ENCODE data around the gene SBF2. TPM values are rescaled to one million over a fixed set of nuclear protein-coding genes. Genes with fewer than 3 reads are reported as not detected.

The SBF2 gene
- total and polyA plus RNA-seq, 2 donors (not counting 1 experiment from before 2014, with no cell fraction given), result 5.6 to 17.7 TPM

GRCh38 chr11:9858218-9858617, 435.8 kb downstream of the SBF2 start:
- intact Hi-C loops (cut with micrococcal nuclease), result no loop called here
- Mint-ChIP-seq H3K4me3 (no peak overlapping the region), H3K27ac (peak overlapping the region; percentile 65), H3K4me1 (peaks cover 38% of the 10 kb centered on the region), H3K27me3 (no peaks in the 10 kb centered on the region), H3K9me3 (ENCODE audit: insufficient read depth) (no peaks in the 10 kb centered on the region)
- Histone ChIP-seq H3K79me2 (ENCODE audit: control insufficient read depth, insufficient read depth, low read length) (no peaks in the 10 kb centered on the region), H3K9me3 (ENCODE audit: control extremely low read depth in 1 of 3, control insufficient read depth in 2 of 3, insufficient read depth in 1 of 3, low read length in 2 of 3) (no peaks in the 10 kb centered on the region), H2AFZ (ENCODE audit: insufficient read depth, low read depth, low read length, poor library complexity, severe bottlenecking) (peak overlapping the region; percentile 28), H3K4me1 (ENCODE audit: control insufficient read depth in 2 of 2, insufficient read depth in 2 of 2, low read length in 2 of 2) (peaks cover 46 to 51% of the 10 kb centered on the region in 2 donors), H3K27me3 (replicated peaks in 1 of 4; ENCODE audit: control extremely low read depth in 1 of 4, control insufficient read depth in 3 of 4, insufficient read depth in 4 of 4, low read length in 3 of 4) (no peaks in the 10 kb centered on the region), H3K36me3 (replicated peaks in 1 of 2; ENCODE audit: control extremely low read depth in 1 of 2, control insufficient read depth in 1 of 2, extremely low read depth in 1 of 2, insufficient read depth in 2 of 2, low read length in 1 of 2) (no peaks in the 10 kb centered on the region), H3K4me2 (replicated peaks; ENCODE audit: low read depth, low read length, poor library complexity, severe bottlenecking) (no peak overlapping the region), H3K4me3 (ENCODE audit: control extremely low read depth in 1 of 5, extremely low read depth in 1 of 5, insufficient read depth in 1 of 5, low read depth in 2 of 5, low read length in 4 of 5) (no peak overlapping the region), H3K27ac (ENCODE audit: low read length in 2 of 2) (peak overlapping the region in 1 of 2 donors; percentile 37), H3K9ac (ENCODE audit: low read length) (no peak overlapping the region), H4K20me1 (ENCODE audit: control insufficient read depth, insufficient read depth, low read length, poor library complexity, severe bottlenecking) (no peaks in the 10 kb centered on the region)
- ATAC-seq (ENCODE audit: low read depth), result no peak
- CTCF ChIA-PET, result interaction anchor here (1.5 kb wide), 1 partner anchor 9 kb away, joined by 4 read pairs; no protein-coding TSS in a partner anchor
- TF ChIP-seq CTCF (IDR thresholded peaks at IDR 0.05) (no peak), EZH2 (IDR thresholded peaks at IDR 0.05; ENCODE audit: borderline replicate concordance, insufficient read depth, low read depth, low read length, poor library complexity, severe bottlenecking) (no peak)
- POLR2A ChIA-PET, result interaction anchor here (0.7 kb wide), 1 partner anchor 146 kb away, joined by 3 read pairs; no protein-coding TSS in a partner anchor
- WGBS (ENCODE audit: insufficient coverage), result 71% methylated on average over 2 of the region's 4 CpGs
- DNase-seq, result no peak

GRCh38 chr11:9855579-9856287, 438.3 kb downstream of the SBF2 start:
- ATAC-seq (ENCODE audit: low read depth) (peak; percentile 86), DNase-seq (peak; percentile 67)
- WGBS (ENCODE audit: insufficient coverage), result 0% methylated on average over 2 of the region's 2 CpGs
- H3K9me3 Mint-ChIP-seq (ENCODE audit: insufficient read depth), result no peaks in the 10 kb centered on the region
- Histone ChIP-seq H3K9ac (ENCODE audit: low read length) (peak overlapping the region; percentile 47), H2AFZ (ENCODE audit: insufficient read depth, low read depth, low read length, poor library complexity, severe bottlenecking) (peak overlapping the region; percentile 73), H3K4me3 (ENCODE audit: control extremely low read depth in 1 of 5, extremely low read depth in 1 of 5, insufficient read depth in 1 of 5, low read depth in 2 of 5, low read length in 4 of 5) (peak overlapping the region in 1 of 5 experiments; percentile 9), H3K79me2 (ENCODE audit: control insufficient read depth, insufficient read depth, low read length) (no peaks in the 10 kb centered on the region), H3K36me3 (replicated peaks in 1 of 2; ENCODE audit: control extremely low read depth in 1 of 2, control insufficient read depth in 1 of 2, extremely low read depth in 1 of 2, insufficient read depth in 2 of 2, low read length in 1 of 2) (no peaks in the 10 kb centered on the region), H3K4me1 (ENCODE audit: control insufficient read depth in 2 of 2, insufficient read depth in 2 of 2, low read length in 2 of 2) (peaks cover 46 to 51% of the 10 kb centered on the region in 2 donors), H3K27ac (ENCODE audit: low read length in 2 of 2) (peak overlapping the region; percentile 70 to 87), H3K4me2 (replicated peaks; ENCODE audit: low read depth, low read length, poor library complexity, severe bottlenecking) (peak overlapping the region; percentile 63), H4K20me1 (ENCODE audit: control insufficient read depth, insufficient read depth, low read length, poor library complexity, severe bottlenecking) (no peaks in the 10 kb centered on the region), H3K9me3 (ENCODE audit: control extremely low read depth in 1 of 3, control insufficient read depth in 2 of 3, insufficient read depth in 1 of 3, low read length in 2 of 3) (no peaks in the 10 kb centered on the region), H3K27me3 (replicated peaks in 1 of 4; ENCODE audit: control extremely low read depth in 1 of 4, control insufficient read depth in 3 of 4, insufficient read depth in 4 of 4, low read length in 3 of 4) (no peaks in the 10 kb centered on the region)
- POLR2A ChIA-PET, result interaction anchor here (0.7 kb wide), 1 partner anchor 539 kb away, joined by 8 read pairs; no protein-coding TSS in a partner anchor
- no peaks in the 10 kb centered on the region for H3K27me3 Mint-ChIP-seq
- TF ChIP-seq CTCF (IDR thresholded peaks at IDR 0.05) (no peak), EZH2 (IDR thresholded peaks at IDR 0.05; ENCODE audit: borderline replicate concordance, insufficient read depth, low read depth, low read length, poor library complexity, severe bottlenecking) (no peak)
- CTCF ChIA-PET, result interaction anchor here (1.0 to 2.8 kb wide), 3 partner anchors 8 to 97 kb away, joined by 3 to 11 read pairs (median 4); no protein-coding TSS in a partner anchor
- no peak overlapping the region for H3K27ac Mint-ChIP-seq
- intact Hi-C loops (cut with micrococcal nuclease), result no loop called here
- no peak overlapping the region for H3K4me3 Mint-ChIP-seq
- peaks cover 35% of the 10 kb centered on the region for H3K4me1 Mint-ChIP-seq

Data from B cell (primary cell).